Activated CD8-positive, alpha-beta memory T cell treated with anti-CD3 and anti-CD28 coated beads for 24 hours (primary cell): ENCODE measurements around the gene LTF.
A peak's percentile ranks its signal among the peaks of the same experiment; 100 is the strongest.
"Not testable (repeated sequence)": the region's sequence is repeated elsewhere in the genome, so short reads cannot be mapped to it uniquely, and the experiment has no call there.

ENCODE experiments used
- DNase-seq: peaks from one replicate; pipeline ENCODE4 v3.0.0-alpha.2; 2020

LTF gene

GRCh38 chr3:46388847-46389246, 75.9 kb downstream of the LTF start:
- DNase-seq: not testable (repeated sequence)

- DNase-seq: peak; percentile 47
These were observed 78.5 kb downstream of the LTF start for GRCh38 chr3:46386205-46386604.
